WTC11 (cell line): ENCODE measurements around the gene CYP27C1.

Experiments
- ATF3 ChIP-seq: sonication (generic); formaldehyde crosslinking; conservative IDR thresholded peaks from 2 replicates; pipeline ENCODE4 v1.8.1; 2022; ENCODE audit warnings: mild to moderate bottlenecking, missing genetic modification reagents
- ELF4 ChIP-seq: sonication (generic); formaldehyde crosslinking; IDR thresholded peaks from 2 replicates; pipeline ENCODE4 v1.8.1; 2022; ENCODE audit warnings: low read depth, mild to moderate bottlenecking, moderate library complexity, missing genetic modification reagents
- GABPB1 ChIP-seq: sonication (generic); formaldehyde crosslinking; IDR thresholded peaks from 2 replicates; pipeline ENCODE4 v1.8.1; 2023; ENCODE audit warnings: mild to moderate bottlenecking, missing genetic modification reagents
- IRF1 ChIP-seq: sonication (generic); formaldehyde crosslinking; IDR thresholded peaks from 2 replicates; pipeline ENCODE4 v1.8.0; 2023; ENCODE audit warnings: missing genetic modification reagents
- JUN ChIP-seq: sonication (generic); formaldehyde crosslinking; IDR thresholded peaks from 2 replicates; pipeline ENCODE4 v1.8.0; 2023; ENCODE audit warnings: mild to moderate bottlenecking, missing genetic modification reagents
- TCF7 ChIP-seq: sonication (generic); formaldehyde crosslinking; IDR thresholded peaks from 2 replicates; pipeline ENCODE4 v1.8.0; 2022; ENCODE audit warnings: mild to moderate bottlenecking, low read depth, missing genetic modification reagents, moderate library complexity
- TEAD1 ChIP-seq: sonication (generic); formaldehyde crosslinking; IDR thresholded peaks from 2 replicates; pipeline ENCODE4 v1.8.0; 2022; ENCODE audit warnings: mild to moderate bottlenecking, missing genetic modification reagents
- TEAD4 ChIP-seq: sonication (generic); formaldehyde crosslinking; IDR thresholded peaks from 2 replicates; pipeline ENCODE4 v1.8.0; 2022; ENCODE audit warnings: mild to moderate bottlenecking, missing genetic modification reagents
- ZNF121 ChIP-seq: sonication (generic); formaldehyde crosslinking; IDR thresholded peaks from 2 replicates; pipeline ENCODE4 v1.8.0; 2023; ENCODE audit warnings: missing genetic modification reagents
- TF ChIP-seq, protein P1 (sequence below): fragments of 200-600 bp; IDR thresholded peaks from 2 replicates; pipeline ENCODE4 v1.8.0; 2022; ENCODE audit warnings: antibody characterized with exemption
- TF ChIP-seq, protein P2 (sequence below): sonication (generic); formaldehyde crosslinking; IDR thresholded peaks from 2 replicates; pipeline ENCODE4 v1.8.1; 2023; ENCODE audit warnings: mild to moderate bottlenecking, missing genetic modification reagents
- TF ChIP-seq, protein P3 (sequence below): fragments of 250-450 bp; sonication (Bioruptor Pico); IDR thresholded peaks from 2 replicates; pipeline ENCODE4 v1.9.0; 2021; ENCODE audit warnings: mild to moderate bottlenecking, borderline replicate concordance
- TF ChIP-seq, protein P4 (sequence below): fragments of 250-450 bp; sonication (Bioruptor Pico); IDR thresholded peaks from 2 replicates; pipeline ENCODE4 v2.1.2; 2022; ENCODE audit warnings: mild to moderate bottlenecking, moderate library complexity

GRCh38 chr2:127195140-127196074, 24.7 kb downstream of the CYP27C1 start:
- TF ChIP-seq, protein P1, sequence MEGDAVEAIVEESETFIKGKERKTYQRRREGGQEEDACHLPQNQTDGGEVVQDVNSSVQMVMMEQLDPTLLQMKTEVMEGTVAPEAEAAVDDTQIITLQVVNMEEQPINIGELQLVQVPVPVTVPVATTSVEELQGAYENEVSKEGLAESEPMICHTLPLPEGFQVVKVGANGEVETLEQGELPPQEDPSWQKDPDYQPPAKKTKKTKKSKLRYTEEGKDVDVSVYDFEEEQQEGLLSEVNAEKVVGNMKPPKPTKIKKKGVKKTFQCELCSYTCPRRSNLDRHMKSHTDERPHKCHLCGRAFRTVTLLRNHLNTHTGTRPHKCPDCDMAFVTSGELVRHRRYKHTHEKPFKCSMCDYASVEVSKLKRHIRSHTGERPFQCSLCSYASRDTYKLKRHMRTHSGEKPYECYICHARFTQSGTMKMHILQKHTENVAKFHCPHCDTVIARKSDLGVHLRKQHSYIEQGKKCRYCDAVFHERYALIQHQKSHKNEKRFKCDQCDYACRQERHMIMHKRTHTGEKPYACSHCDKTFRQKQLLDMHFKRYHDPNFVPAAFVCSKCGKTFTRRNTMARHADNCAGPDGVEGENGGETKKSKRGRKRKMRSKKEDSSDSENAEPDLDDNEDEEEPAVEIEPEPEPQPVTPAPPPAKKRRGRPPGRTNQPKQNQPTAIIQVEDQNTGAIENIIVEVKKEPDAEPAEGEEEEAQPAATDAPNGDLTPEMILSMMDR: no peak
- no peak for TF ChIP-seq ATF3 (CRISPR knock-in tag)
- TF ChIP-seq, protein P2, sequence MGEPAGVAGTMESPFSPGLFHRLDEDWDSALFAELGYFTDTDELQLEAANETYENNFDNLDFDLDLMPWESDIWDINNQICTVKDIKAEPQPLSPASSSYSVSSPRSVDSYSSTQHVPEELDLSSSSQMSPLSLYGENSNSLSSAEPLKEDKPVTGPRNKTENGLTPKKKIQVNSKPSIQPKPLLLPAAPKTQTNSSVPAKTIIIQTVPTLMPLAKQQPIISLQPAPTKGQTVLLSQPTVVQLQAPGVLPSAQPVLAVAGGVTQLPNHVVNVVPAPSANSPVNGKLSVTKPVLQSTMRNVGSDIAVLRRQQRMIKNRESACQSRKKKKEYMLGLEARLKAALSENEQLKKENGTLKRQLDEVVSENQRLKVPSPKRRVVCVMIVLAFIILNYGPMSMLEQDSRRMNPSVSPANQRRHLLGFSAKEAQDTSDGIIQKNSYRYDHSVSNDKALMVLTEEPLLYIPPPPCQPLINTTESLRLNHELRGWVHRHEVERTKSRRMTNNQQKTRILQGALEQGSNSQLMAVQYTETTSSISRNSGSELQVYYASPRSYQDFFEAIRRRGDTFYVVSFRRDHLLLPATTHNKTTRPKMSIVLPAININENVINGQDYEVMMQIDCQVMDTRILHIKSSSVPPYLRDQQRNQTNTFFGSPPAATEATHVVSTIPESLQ (CRISPR knock-in tag): no peak
- TF ChIP-seq, protein P3, sequence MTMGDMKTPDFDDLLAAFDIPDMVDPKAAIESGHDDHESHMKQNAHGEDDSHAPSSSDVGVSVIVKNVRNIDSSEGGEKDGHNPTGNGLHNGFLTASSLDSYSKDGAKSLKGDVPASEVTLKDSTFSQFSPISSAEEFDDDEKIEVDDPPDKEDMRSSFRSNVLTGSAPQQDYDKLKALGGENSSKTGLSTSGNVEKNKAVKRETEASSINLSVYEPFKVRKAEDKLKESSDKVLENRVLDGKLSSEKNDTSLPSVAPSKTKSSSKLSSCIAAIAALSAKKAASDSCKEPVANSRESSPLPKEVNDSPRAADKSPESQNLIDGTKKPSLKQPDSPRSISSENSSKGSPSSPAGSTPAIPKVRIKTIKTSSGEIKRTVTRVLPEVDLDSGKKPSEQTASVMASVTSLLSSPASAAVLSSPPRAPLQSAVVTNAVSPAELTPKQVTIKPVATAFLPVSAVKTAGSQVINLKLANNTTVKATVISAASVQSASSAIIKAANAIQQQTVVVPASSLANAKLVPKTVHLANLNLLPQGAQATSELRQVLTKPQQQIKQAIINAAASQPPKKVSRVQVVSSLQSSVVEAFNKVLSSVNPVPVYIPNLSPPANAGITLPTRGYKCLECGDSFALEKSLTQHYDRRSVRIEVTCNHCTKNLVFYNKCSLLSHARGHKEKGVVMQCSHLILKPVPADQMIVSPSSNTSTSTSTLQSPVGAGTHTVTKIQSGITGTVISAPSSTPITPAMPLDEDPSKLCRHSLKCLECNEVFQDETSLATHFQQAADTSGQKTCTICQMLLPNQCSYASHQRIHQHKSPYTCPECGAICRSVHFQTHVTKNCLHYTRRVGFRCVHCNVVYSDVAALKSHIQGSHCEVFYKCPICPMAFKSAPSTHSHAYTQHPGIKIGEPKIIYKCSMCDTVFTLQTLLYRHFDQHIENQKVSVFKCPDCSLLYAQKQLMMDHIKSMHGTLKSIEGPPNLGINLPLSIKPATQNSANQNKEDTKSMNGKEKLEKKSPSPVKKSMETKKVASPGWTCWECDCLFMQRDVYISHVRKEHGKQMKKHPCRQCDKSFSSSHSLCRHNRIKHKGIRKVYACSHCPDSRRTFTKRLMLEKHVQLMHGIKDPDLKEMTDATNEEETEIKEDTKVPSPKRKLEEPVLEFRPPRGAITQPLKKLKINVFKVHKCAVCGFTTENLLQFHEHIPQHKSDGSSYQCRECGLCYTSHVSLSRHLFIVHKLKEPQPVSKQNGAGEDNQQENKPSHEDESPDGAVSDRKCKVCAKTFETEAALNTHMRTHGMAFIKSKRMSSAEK (CRISPR knock-in tag): no peak
- TF ChIP-seq TCF7 (CRISPR knock-in tag): no peak
- no peak for TF ChIP-seq TEAD1 (CRISPR knock-in tag)
- TF ChIP-seq ZNF121: no peak
- TF ChIP-seq ELF4: no peak
- TF ChIP-seq, protein P4, sequence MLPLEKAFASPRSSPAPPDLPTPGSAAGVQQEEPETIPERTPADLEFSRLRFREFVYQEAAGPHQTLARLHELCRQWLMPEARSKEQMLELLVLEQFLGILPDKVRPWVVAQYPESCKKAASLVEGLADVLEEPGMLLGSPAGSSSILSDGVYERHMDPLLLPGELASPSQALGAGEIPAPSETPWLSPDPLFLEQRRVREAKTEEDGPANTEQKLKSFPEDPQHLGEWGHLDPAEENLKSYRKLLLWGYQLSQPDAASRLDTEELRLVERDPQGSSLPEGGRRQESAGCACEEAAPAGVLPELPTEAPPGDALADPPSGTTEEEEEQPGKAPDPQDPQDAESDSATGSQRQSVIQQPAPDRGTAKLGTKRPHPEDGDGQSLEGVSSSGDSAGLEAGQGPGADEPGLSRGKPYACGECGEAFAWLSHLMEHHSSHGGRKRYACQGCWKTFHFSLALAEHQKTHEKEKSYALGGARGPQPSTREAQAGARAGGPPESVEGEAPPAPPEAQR (CRISPR knock-in tag): no peak
- TF ChIP-seq IRF1 (CRISPR knock-in tag): no peak
- TF ChIP-seq GABPB1 (CRISPR knock-in tag): no peak
- TF ChIP-seq JUN: no peak
- TF ChIP-seq TEAD4 (CRISPR knock-in tag): no peak
